A549 (cell line): ENCODE data around the gene CNGA2.

Experiments
- CTCF ChIP-seq: fragments of >200 bp; sonication (Bioruptor Twin); formaldehyde crosslinking; IDR thresholded peaks from 3 replicates; pipeline ENCODE4 v1.5.1; 2016
- EP300 ChIP-seq, 2 experiments: fragments of >200 bp; sonication (Bioruptor Twin); formaldehyde crosslinking; IDR thresholded peaks; 2 replicates in 1 of 2; 3 replicates in 1 of 2; pipeline ENCODE4 v1.6.1; 2016 to 2017
- HDAC2 ChIP-seq: fragments of 200-600 bp; sonication (generic); IDR thresholded peaks from 2 replicates; pipeline ENCODE4 v1.6.1; 2016
- MAX ChIP-seq: IDR thresholded peaks from 2 replicates; pipeline ENCODE4 v1.6.1; 2012
- NFE2L2 ChIP-seq: fragments of 150-350 bp; conservative IDR thresholded peaks from 2 replicates; pipeline ENCODE4 v1.6.1; 2014; ENCODE audit warnings: low read length
- PBX3 ChIP-seq: IDR thresholded peaks from 2 replicates; pipeline ENCODE4 v1.6.1; 2012

GRCh38 chrX:151790481-151791160, 56.1 kb downstream of the CNGA2 start:
- TF ChIP-seq PBX3 (no peak), MAX (no peak), NFE2L2 (no peak), EP300 (IDR thresholded peaks at IDR 0.05) (no peak), HDAC2 (no peak), CTCF (no peak)
